22Rv1 (cell line): ENCODE measurements around the gene KIAA1217.
"Not testable (repeated sequence)": the region's sequence is repeated elsewhere in the genome, so short reads cannot be mapped to it uniquely, and the experiment has no call there.

ENCODE experiments used
- H3K27ac ChIP-seq: fragments of 450-650 bp; 2 replicates; pipeline ENCODE4 v1.5.1; 2017
- CTCF ChIP-seq: fragments of 450-650 bp; IDR thresholded peaks from 2 replicates; pipeline ENCODE4 v1.5.1; 2017; ENCODE audit warnings: mild to moderate bottlenecking
- ZFX ChIP-seq: fragments of 450-650 bp; IDR thresholded peaks from 2 replicates; pipeline ENCODE4 v1.6.1; 2017; ENCODE audit warnings: antibody characterized with exemption, borderline replicate concordance

The KIAA1217 gene

GRCh38 chr10:24480447-24480846 is 271.5 kb downstream of the KIAA1217 start:
- TF ChIP-seq ZFX = no peak
- no peak for TF ChIP-seq CTCF
- H3K27ac ChIP-seq = no peak overlapping the region

GRCh38 chr10:24481241-24481640 is 272.3 kb downstream of the KIAA1217 start:
- TF ChIP-seq CTCF (no peak), ZFX (no peak)
- no peak overlapping the region for H3K27ac ChIP-seq

GRCh38 chr10:24482713-24483112 is 273.8 kb downstream of the KIAA1217 start:
- H3K27ac ChIP-seq = not testable (repeated sequence)

- TF ChIP-seq CTCF = no peak
- no peak for TF ChIP-seq ZFX
- H3K27ac ChIP-seq = no peak overlapping the region
These were observed 274.8 kb downstream of the KIAA1217 start for GRCh38 chr10:24483701-24484100.

- H3K27ac ChIP-seq = no peak overlapping the region
- TF ChIP-seq CTCF = no peak
- TF ChIP-seq ZFX = no peak
These were observed 275.8 kb downstream of the KIAA1217 start for GRCh38 chr10:24484771-24485170.

GRCh38 chr10:24485304-24485703 is 276.4 kb downstream of the KIAA1217 start:
- TF ChIP-seq CTCF = no peak
- TF ChIP-seq ZFX = no peak
- no peak overlapping the region for H3K27ac ChIP-seq

- TF ChIP-seq ZFX (no peak), CTCF (no peak)
- no peak overlapping the region for H3K27ac ChIP-seq
These were observed 279.7 kb downstream of the KIAA1217 start for GRCh38 chr10:24488631-24489030.

- TF ChIP-seq CTCF = no peak
- TF ChIP-seq ZFX = no peak
- no peak overlapping the region for H3K27ac ChIP-seq
These were observed 284.2 kb downstream of the KIAA1217 start for GRCh38 chr10:24493165-24493564.
